ENCODE measurements around the gene EFEMP2.
A peak's percentile ranks its signal among the peaks of the same experiment; 100 is the strongest.

EFEMP2 gene

GRCh38 chr11:65853246-65853979 lies 19.2 kb downstream of the EFEMP2 start:
- no peak overlapping the region for H2BK120ac ChIP-seq (ENCODE audit: low read depth, low read length)
- no peak overlapping the region for H3K9ac ChIP-seq (ENCODE audit: low read depth, low read length, poor library complexity)
- H3K4ac ChIP-seq (ENCODE audit: low read length) = no peak overlapping the region
- H3K18ac ChIP-seq (ENCODE audit: low read length) = no peak overlapping the region
- no peak for DNase-seq (ENCODE audit: low spot score)
- H3K36me3 ChIP-seq (replicated peaks in 1 of 2; ENCODE audit: control insufficient read depth in 2 of 2, insufficient read depth in 2 of 2, low read length in 2 of 2) = peaks cover 51 to 55% of the 10 kb centered on the region in 2 donors
- peaks cover 6 to 14% of the 10 kb centered on the region in 2 donors for H3K9me3 ChIP-seq (replicated peaks in 1 of 2; ENCODE audit: control insufficient read depth in 2 of 2, insufficient read depth in 1 of 2, low read depth in 1 of 2, low read length in 2 of 2)
- no peak overlapping the region for H2AFZ ChIP-seq (ENCODE audit: low read length)
- no peak overlapping the region for H3K14ac ChIP-seq (ENCODE audit: low read length)
- H3K4me3 ChIP-seq (ENCODE audit: low read length in 2 of 2) = no peak overlapping the region
- H2BK12ac ChIP-seq (ENCODE audit: low read length) = no peak overlapping the region
- H2BK15ac ChIP-seq (ENCODE audit: low read length) = no peak overlapping the region
- H4K8ac ChIP-seq (ENCODE audit: low read depth, low read length) = no peak overlapping the region
- no peak overlapping the region for H2BK5ac ChIP-seq (ENCODE audit: low read length)
- no peaks in the 10 kb centered on the region for H3K27me3 ChIP-seq (ENCODE audit: control insufficient read depth in 3 of 3, insufficient read depth in 3 of 3, low read depth in 1 of 3, low read length in 3 of 3)
- H3K4me2 ChIP-seq (ENCODE audit: insufficient read depth, low read length, poor library complexity, severe bottlenecking) = no peak overlapping the region
- peaks cover 23% of the 10 kb centered on the region for H3K79me1 ChIP-seq (ENCODE audit: low read depth, low read length)
- H3K23ac ChIP-seq (ENCODE audit: low read depth, low read length, poor library complexity) = no peak overlapping the region
- H2AK5ac ChIP-seq (ENCODE audit: low read depth, low read length) = no peak overlapping the region
- H3K27ac ChIP-seq (replicated peaks; ENCODE audit: low read length) = no peak overlapping the region
- H3K4me1 ChIP-seq (ENCODE audit: control insufficient read depth in 2 of 2, insufficient read depth in 1 of 2, low read depth in 1 of 2, low read length in 2 of 2) = peaks cover 4 to 6% of the 10 kb centered on the region in 2 donors
- WGBS, 2 donors (ENCODE audit: extremely low coverage in 2 of 2, insufficient read length in 2 of 2, insufficient replicate concordance in 1 of 2) = no CpG with 5 or more reads among the region's 6 CpGs
- H4K91ac ChIP-seq (ENCODE audit: low read depth, low read length, poor library complexity) = no peak overlapping the region

- H2AK5ac ChIP-seq (ENCODE audit: low read depth, low read length) = no peak overlapping the region
- peak overlapping the region in 1 of 2 donors; percentile 53 for H3K4me3 ChIP-seq (ENCODE audit: low read length in 2 of 2)
- no peak overlapping the region for H2AFZ ChIP-seq (ENCODE audit: low read length)
- no peaks in the 10 kb centered on the region for H3K27me3 ChIP-seq (ENCODE audit: control insufficient read depth in 3 of 3, insufficient read depth in 3 of 3, low read depth in 1 of 3, low read length in 3 of 3)
- no peak overlapping the region for H3K4me2 ChIP-seq (ENCODE audit: insufficient read depth, low read length, poor library complexity, severe bottlenecking)
- H3K4me1 ChIP-seq (ENCODE audit: control insufficient read depth in 2 of 2, insufficient read depth in 1 of 2, low read depth in 1 of 2, low read length in 2 of 2) = peaks cover 4 to 6% of the 10 kb centered on the region in 2 donors
- H3K23ac ChIP-seq (ENCODE audit: low read depth, low read length, poor library complexity) = peak overlapping the region; percentile 75
- no peak overlapping the region for H3K18ac ChIP-seq (ENCODE audit: low read length)
- no peak overlapping the region for H4K91ac ChIP-seq (ENCODE audit: low read depth, low read length, poor library complexity)
- H3K36me3 ChIP-seq (replicated peaks in 1 of 2; ENCODE audit: control insufficient read depth in 2 of 2, insufficient read depth in 2 of 2, low read length in 2 of 2) = peaks cover 51 to 55% of the 10 kb centered on the region in 2 donors
- peaks cover 23% of the 10 kb centered on the region for H3K79me1 ChIP-seq (ENCODE audit: low read depth, low read length)
- no CpG with 5 or more reads among the region's 33 CpGs for WGBS, 2 donors (ENCODE audit: extremely low coverage in 2 of 2, insufficient read length in 2 of 2, insufficient replicate concordance in 1 of 2)
- no peak overlapping the region for H2BK12ac ChIP-seq (ENCODE audit: low read length)
- H3K27ac ChIP-seq (replicated peaks; ENCODE audit: low read length) = no peak overlapping the region
- no peak overlapping the region for H2BK5ac ChIP-seq (ENCODE audit: low read length)
- H3K14ac ChIP-seq (ENCODE audit: low read length) = no peak overlapping the region
- peaks cover 6 to 14% of the 10 kb centered on the region in 2 donors for H3K9me3 ChIP-seq (replicated peaks in 1 of 2; ENCODE audit: control insufficient read depth in 2 of 2, insufficient read depth in 1 of 2, low read depth in 1 of 2, low read length in 2 of 2)
- H3K4ac ChIP-seq (ENCODE audit: low read length) = no peak overlapping the region
- H3K9ac ChIP-seq (ENCODE audit: low read depth, low read length, poor library complexity) = no peak overlapping the region
- no peak for DNase-seq (ENCODE audit: low spot score)
- no peak overlapping the region for H2BK15ac ChIP-seq (ENCODE audit: low read length)
- H4K8ac ChIP-seq (ENCODE audit: low read depth, low read length) = no peak overlapping the region
- no peak overlapping the region for H2BK120ac ChIP-seq (ENCODE audit: low read depth, low read length)
Measured at GRCh38 chr11:65852508-65853245, 19.9 kb downstream of the EFEMP2 start.

- H2BK120ac ChIP-seq (ENCODE audit: low read depth, low read length) = no peak overlapping the region
- H2BK15ac ChIP-seq (ENCODE audit: low read length) = no peak overlapping the region
- H3K9ac ChIP-seq (ENCODE audit: low read depth, low read length, poor library complexity) = no peak overlapping the region
- no peak overlapping the region for H3K18ac ChIP-seq (ENCODE audit: low read length)
- no CpG with 5 or more reads among the region's 10 CpGs for WGBS, 2 donors (ENCODE audit: extremely low coverage in 2 of 2, insufficient read length in 2 of 2, insufficient replicate concordance in 1 of 2)
- no peak overlapping the region for H3K4ac ChIP-seq (ENCODE audit: low read length)
- no peak overlapping the region for H2AK5ac ChIP-seq (ENCODE audit: low read depth, low read length)
- peaks cover 51 to 55% of the 10 kb centered on the region in 2 donors for H3K36me3 ChIP-seq (replicated peaks in 1 of 2; ENCODE audit: control insufficient read depth in 2 of 2, insufficient read depth in 2 of 2, low read length in 2 of 2)
- H3K27me3 ChIP-seq (ENCODE audit: control insufficient read depth in 3 of 3, insufficient read depth in 3 of 3, low read depth in 1 of 3, low read length in 3 of 3) = no peaks in the 10 kb centered on the region
- H3K4me1 ChIP-seq (ENCODE audit: control insufficient read depth in 2 of 2, insufficient read depth in 1 of 2, low read depth in 1 of 2, low read length in 2 of 2) = peaks cover 4 to 6% of the 10 kb centered on the region in 2 donors
- peaks cover 6 to 14% of the 10 kb centered on the region in 2 donors for H3K9me3 ChIP-seq (replicated peaks in 1 of 2; ENCODE audit: control insufficient read depth in 2 of 2, insufficient read depth in 1 of 2, low read depth in 1 of 2, low read length in 2 of 2)
- H4K8ac ChIP-seq (ENCODE audit: low read depth, low read length) = no peak overlapping the region
- DNase-seq (ENCODE audit: low spot score) = no peak
- H3K27ac ChIP-seq (replicated peaks; ENCODE audit: low read length) = no peak overlapping the region
- no peak overlapping the region for H3K4me3 ChIP-seq (ENCODE audit: low read length in 2 of 2)
- H3K4me2 ChIP-seq (ENCODE audit: insufficient read depth, low read length, poor library complexity, severe bottlenecking) = no peak overlapping the region
- no peak overlapping the region for H4K91ac ChIP-seq (ENCODE audit: low read depth, low read length, poor library complexity)
- H3K23ac ChIP-seq (ENCODE audit: low read depth, low read length, poor library complexity) = peak overlapping the region; percentile 75
- H2AFZ ChIP-seq (ENCODE audit: low read length) = no peak overlapping the region
- H3K14ac ChIP-seq (ENCODE audit: low read length) = no peak overlapping the region
- no peak overlapping the region for H2BK5ac ChIP-seq (ENCODE audit: low read length)
- H3K79me1 ChIP-seq (ENCODE audit: low read depth, low read length) = peaks cover 17% of the 10 kb centered on the region
- no peak overlapping the region for H2BK12ac ChIP-seq (ENCODE audit: low read length)
Measured at GRCh38 chr11:65851811-65852507, 20.6 kb downstream of the EFEMP2 start.

Data from neuronal stem cell (in vitro differentiated cells).